Measurements from ENCODE around the gene CMTM5. TPM values are rescaled to one million over a fixed set of nuclear protein-coding genes. Genes with fewer than 3 reads are reported as not detected.

The CMTM5 gene
- total RNA-seq, 1 experiment from 2014 or later = not detected

- no peaks in the 10 kb centered on the region for H3K9me3 ChIP-seq (ENCODE audit: control insufficient read depth, insufficient read depth, low read depth, low read length)
- ATAC-seq = no peak
- ChIA-PET CTCF (no interaction called here), POLR2A (no interaction called here)
- in situ Hi-C loops (cut with HindIII; ENCODE audit: low pct_unique_long_range_greater_than_20kb, low sequenced_read_pairs) (no loop called here), intact Hi-C loops (cut with micrococcal nuclease; ENCODE audit: unreplicated experiment) (no loop called here)
- peaks cover 6% of the 10 kb centered on the region; the same call in 1 of the 2 replicates for H3K27me3 ChIP-seq (ENCODE audit: control insufficient read depth, insufficient read depth, low read length)
- H3K27ac ChIP-seq (ENCODE audit: low read length) = no peak overlapping the region
- no peak overlapping the region for H3K4me3 ChIP-seq (ENCODE audit: low read depth in 2 of 2, low read length in 2 of 2)
- no peaks in the 10 kb centered on the region for H3K4me1 ChIP-seq (ENCODE audit: control insufficient read depth, insufficient read depth, low read length)
- H3K36me3 ChIP-seq (ENCODE audit: control insufficient read depth, insufficient read depth, low read length) = no peaks in the 10 kb centered on the region
- TF ChIP-seq SIN3A (IDR thresholded peaks at IDR 0.05; ENCODE audit: borderline replicate concordance, insufficient read depth, low read depth, low read length) = no peak
- TF ChIP-seq CTCF (IDR thresholded peaks at IDR 0.05) = no peak
- TF ChIP-seq TCF7L2 (IDR thresholded peaks at IDR 0.05; ENCODE audit: low read depth, low read length) = no peak
- TF ChIP-seq REST (IDR thresholded peaks at IDR 0.05; ENCODE audit: insufficient read depth in 1 of 2, low read depth in 2 of 2, low read length in 1 of 2) = no peak
- TF ChIP-seq POLR2AphosphoS5 (IDR thresholded peaks at IDR 0.05; ENCODE audit: low read depth, low read length) = no peak
- DNase-seq (ENCODE audit: low read depth, low spot score) = no peak
- no TSS peak for BruUV-seq (replicated peaks)
These were observed 17.6 kb upstream of the CMTM5 start for GRCh38 chr14:23359167-23359626.

DNA sequence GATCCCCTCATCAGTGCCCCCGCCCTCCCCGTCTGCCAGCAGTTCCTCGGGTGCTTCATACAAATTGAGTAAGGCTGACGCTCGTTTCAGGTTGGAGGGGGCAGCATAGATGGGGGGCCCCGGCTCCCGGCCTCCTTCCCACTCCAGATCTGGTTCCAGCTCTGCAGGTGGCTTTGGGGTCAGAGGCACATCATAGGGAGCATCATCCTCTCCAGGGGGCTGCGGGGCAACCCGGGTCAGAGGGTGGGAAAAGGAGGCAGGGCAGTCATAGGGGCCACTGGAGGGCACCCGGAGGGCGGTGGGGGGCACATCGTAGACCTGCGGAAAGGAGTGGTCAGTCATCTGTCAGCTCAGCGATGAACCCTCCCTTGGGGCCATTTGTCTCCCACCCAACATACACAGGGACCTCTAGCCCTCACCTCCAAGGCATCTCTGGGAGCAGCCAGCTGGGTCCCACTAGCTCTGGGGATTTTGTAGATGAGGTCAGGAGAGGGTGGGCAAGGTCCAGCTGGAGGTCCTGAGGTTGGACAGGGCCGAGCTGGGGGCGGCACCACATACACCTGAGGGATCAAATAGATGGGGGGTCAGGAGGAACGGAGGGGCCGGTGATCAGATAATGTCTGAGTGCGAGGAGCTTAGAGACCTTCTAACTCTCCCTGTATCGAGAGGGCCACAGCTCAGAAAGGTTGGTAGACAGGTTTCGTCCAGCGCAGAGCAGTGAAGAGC is 17.0 kb upstream of the CMTM5 start:
- DNase-seq (ENCODE audit: low read depth, low spot score) = no peak
- H3K27me3 ChIP-seq (ENCODE audit: control insufficient read depth, insufficient read depth, low read length) = peaks cover 6% of the 10 kb centered on the region; the same call in 1 of the 2 replicates
- no peaks in the 10 kb centered on the region for H3K9me3 ChIP-seq (ENCODE audit: control insufficient read depth, insufficient read depth, low read depth, low read length)
- TF ChIP-seq TCF7L2 (IDR thresholded peaks at IDR 0.05; ENCODE audit: low read depth, low read length) = no peak
- no peak for TF ChIP-seq POLR2AphosphoS5 (IDR thresholded peaks at IDR 0.05; ENCODE audit: low read depth, low read length)
- TF ChIP-seq SIN3A (IDR thresholded peaks at IDR 0.05; ENCODE audit: borderline replicate concordance, insufficient read depth, low read depth, low read length) = no peak
- in situ Hi-C loops (cut with HindIII; ENCODE audit: low pct_unique_long_range_greater_than_20kb, low sequenced_read_pairs) (no loop called here), intact Hi-C loops (cut with micrococcal nuclease; ENCODE audit: unreplicated experiment) (no loop called here)
- no peak overlapping the region for H3K27ac ChIP-seq (ENCODE audit: low read length)
- no TSS peak for BruUV-seq (replicated peaks)
- ChIA-PET POLR2A (no interaction called here), CTCF (interaction anchor here (0.5 to 1.5 kb wide), 3 partner anchors 20 to 53 kb away, joined by 4 to 7 read pairs (median 4); partner anchors contain the start of gene BCL2L2)
- no peak overlapping the region for H3K4me3 ChIP-seq (ENCODE audit: low read depth in 2 of 2, low read length in 2 of 2)
- H3K4me1 ChIP-seq (ENCODE audit: control insufficient read depth, insufficient read depth, low read length) = no peaks in the 10 kb centered on the region
- no peaks in the 10 kb centered on the region for H3K36me3 ChIP-seq (ENCODE audit: control insufficient read depth, insufficient read depth, low read length)
- no peak for ATAC-seq

DNA sequence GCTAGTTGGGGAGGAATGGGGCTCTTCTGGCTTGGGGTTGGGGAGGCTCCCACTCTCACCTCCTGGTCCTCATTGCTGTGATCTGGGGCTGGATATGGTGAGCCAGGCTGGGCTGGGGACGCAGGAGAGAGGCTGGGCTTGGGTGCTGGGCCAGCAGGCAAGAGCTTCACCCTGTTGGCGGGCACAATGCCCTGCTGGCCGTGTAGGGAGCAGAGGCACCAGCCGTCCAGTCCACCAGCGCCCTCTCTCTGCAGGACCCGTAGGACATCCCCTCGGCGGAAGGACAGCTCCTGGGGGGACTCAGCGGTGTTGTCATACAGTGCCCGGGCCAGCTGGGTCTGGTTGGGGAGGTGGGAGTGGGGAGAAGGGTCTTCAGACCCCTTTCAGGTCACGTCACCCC is 16.4 kb upstream of the CMTM5 start:
- no peak overlapping the region for H3K27ac ChIP-seq (ENCODE audit: low read length)
- TF ChIP-seq POLR2AphosphoS5 (IDR thresholded peaks at IDR 0.05; ENCODE audit: low read depth, low read length) (no peak), TCF7L2 (IDR thresholded peaks at IDR 0.05; ENCODE audit: low read depth, low read length) (no peak), CTCF (IDR thresholded peaks at IDR 0.05) (peak; percentile 30; the same call in 1 of the 2 replicates), SIN3A (IDR thresholded peaks at IDR 0.05; ENCODE audit: borderline replicate concordance, insufficient read depth, low read depth, low read length) (no peak)
- H3K4me3 ChIP-seq (ENCODE audit: low read depth in 2 of 2, low read length in 2 of 2) = no peak overlapping the region
- POLR2A ChIA-PET = no interaction called here
- peak; percentile 55; the same call in 1 of the 2 replicates for ATAC-seq
- CTCF ChIA-PET = interaction anchor here (0.5 to 1.5 kb wide), 4 partner anchors 19 to 54 kb away, joined by 3 to 7 read pairs (median 4); partner anchors contain the start of gene BCL2L2
- in situ Hi-C loops (cut with HindIII; ENCODE audit: low pct_unique_long_range_greater_than_20kb, low sequenced_read_pairs) (no loop called here), intact Hi-C loops (cut with micrococcal nuclease; ENCODE audit: unreplicated experiment) (no loop called here)
- BruUV-seq (replicated peaks) = no TSS peak
- H3K27me3 ChIP-seq (ENCODE audit: control insufficient read depth, insufficient read depth, low read length) = peaks cover 3% of the 10 kb centered on the region; the same call in 1 of the 2 replicates
- DNase-seq (ENCODE audit: low read depth, low spot score) = no peak
- no peaks in the 10 kb centered on the region for H3K36me3 ChIP-seq (ENCODE audit: control insufficient read depth, insufficient read depth, low read length)
- no peaks in the 10 kb centered on the region for H3K4me1 ChIP-seq (ENCODE audit: control insufficient read depth, insufficient read depth, low read length)
- no peaks in the 10 kb centered on the region for H3K9me3 ChIP-seq (ENCODE audit: control insufficient read depth, insufficient read depth, low read depth, low read length)
